T47D (cell line): ENCODE data around the gene AGER.

Experiments
- DNase-seq, 2 experiments: peaks; one replicate each; pipeline versions ENCODE4 v3.0.0 to v3.0.0-alpha.2; 2011 to 2012; ENCODE audit warnings: low read depth in 1 of 2, low spot score in 1 of 2
- JUND ChIP-seq: IDR thresholded peaks from 2 replicates; pipeline ENCODE4 v1.6.1; 2012; ENCODE audit warnings: low read depth
- in situ Hi-C: cut with HindIII; loops from 2 replicates; pipeline ENCODE4 v1.10.0; 2016; ENCODE audit warnings: low sequenced_read_pairs, low pct_unique_long_range_greater_than_20kb

AGER gene

GRCh38 chr6:32177183-32177787, 6.8 kb downstream of the AGER start:
- no peak for TF ChIP-seq JUND
- in situ Hi-C loops = no loop called here
- no peak for DNase-seq

- DNase-seq = no peak
- in situ Hi-C loops = no loop called here
- TF ChIP-seq JUND = no peak
Measured at GRCh38 chr6:32176476-32177182, 7.4 kb downstream of the AGER start.

- TF ChIP-seq JUND = no peak
- peak; percentile 92 to 97 for DNase-seq
- in situ Hi-C loops = no loop called here
Measured at GRCh38 chr6:32175711-32176475, 8.2 kb downstream of the AGER start, which contains the start of gene AGPAT1. Gene AGPAT1, minus strand, starts transcription at chr6:32176084. Its CDS starts 4,588 bp downstream, at chr6:32171496.

- in situ Hi-C loops = no loop called here
- DNase-seq = no peak
- no peak for TF ChIP-seq JUND
Measured at GRCh38 chr6:32175322-32175710, 8.7 kb downstream of the AGER start.

- in situ Hi-C loops = no loop called here
- no peak for TF ChIP-seq JUND
- no peak for DNase-seq
Measured at GRCh38 chr6:32174416-32174815, 9.6 kb downstream of the AGER start.

- DNase-seq = peak in 1 of 2 experiments; percentile 63
- in situ Hi-C loops = no loop called here
- no peak for TF ChIP-seq JUND
Measured at GRCh38 chr6:32173051-32173727, 10.9 kb downstream of the AGER start.

GRCh38 chr6:32171234-32171633, 12.8 kb downstream of the AGER start:
- no peak for TF ChIP-seq JUND
- in situ Hi-C loops = no loop called here

GRCh38 chr6:32170294-32170693, 13.8 kb downstream of the AGER start:
- in situ Hi-C loops = no loop called here
- DNase-seq = no peak
- no peak for TF ChIP-seq JUND

More at GRCh38 chr6:32171234-32171633, 12.8 kb downstream of the AGER start:
- DNase-seq = no peak

- in situ Hi-C loops = no loop called here
- no peak for DNase-seq
- TF ChIP-seq JUND = no peak
Measured at GRCh38 chr6:32168807-32169591, 15.1 kb downstream of the AGER start.

GRCh38 chr6:32168350-32168749, 15.7 kb downstream of the AGER start:
- in situ Hi-C loops = no loop called here
- DNase-seq = no peak
- no peak for TF ChIP-seq JUND

GRCh38 chr6:32167761-32168262, 16.2 kb downstream of the AGER start:
- TF ChIP-seq JUND = no peak
- no peak for DNase-seq
- in situ Hi-C loops = no loop called here

- TF ChIP-seq JUND = no peak
- in situ Hi-C loops = no loop called here
- DNase-seq = no peak
Measured at GRCh38 chr6:32167154-32167760, 16.8 kb downstream of the AGER start.
